ENCODE results near the gene CD38.
"Not testable (repeated sequence)": the region's sequence is repeated elsewhere in the genome, so short reads cannot be mapped to it uniquely, and the experiment has no call there.

Gene CD38

DNA sequence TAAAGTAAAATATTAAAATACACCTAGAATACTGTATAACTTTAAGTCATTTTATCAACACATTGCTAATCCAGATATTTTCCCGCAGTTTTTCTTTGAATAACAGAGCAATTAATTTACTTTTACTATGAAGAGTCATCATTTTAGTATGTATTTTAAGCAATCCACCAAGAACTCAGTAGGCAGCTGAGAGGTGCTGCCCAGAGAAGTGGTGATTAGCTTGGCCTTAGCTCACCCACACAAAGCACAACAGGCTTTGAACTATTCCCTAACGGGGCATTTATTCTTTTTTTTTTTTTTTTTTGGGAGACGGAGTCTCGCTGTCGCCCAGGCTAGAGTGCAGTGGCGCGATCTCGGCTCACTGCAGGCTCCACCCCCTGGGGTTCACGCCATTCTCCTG is 74.4 kb downstream of the CD38 start:
- no peak overlapping the region for H2BK120ac ChIP-seq (ENCODE audit: low read depth, low read length)
- H2AK5ac ChIP-seq (ENCODE audit: low read depth, low read length) = no peak overlapping the region
- H3K4me3 ChIP-seq (ENCODE audit: low read length in 2 of 2) = no peak overlapping the region
- no peaks in the 10 kb centered on the region for H3K36me3 ChIP-seq (replicated peaks in 1 of 2; ENCODE audit: control insufficient read depth in 2 of 2, insufficient read depth in 2 of 2, low read length in 2 of 2)
- H3K4me2 ChIP-seq (ENCODE audit: insufficient read depth, low read length, poor library complexity, severe bottlenecking) = no peak overlapping the region
- H3K18ac ChIP-seq (ENCODE audit: low read length) = no peak overlapping the region
- no peaks in the 10 kb centered on the region for H3K4me1 ChIP-seq (ENCODE audit: control insufficient read depth in 2 of 2, insufficient read depth in 1 of 2, low read depth in 1 of 2, low read length in 2 of 2)
- no peak overlapping the region for H4K8ac ChIP-seq (ENCODE audit: low read depth, low read length)
- no peak overlapping the region for H2AFZ ChIP-seq (ENCODE audit: low read length)
- H4K91ac ChIP-seq (ENCODE audit: low read depth, low read length, poor library complexity) = no peak overlapping the region
- H3K4ac ChIP-seq (ENCODE audit: low read length) = no peak overlapping the region
- no peaks in the 10 kb centered on the region for H3K79me1 ChIP-seq (ENCODE audit: low read depth, low read length)
- H2BK5ac ChIP-seq (ENCODE audit: low read length) = no peak overlapping the region
- H2BK15ac ChIP-seq (ENCODE audit: low read length) = no peak overlapping the region
- H3K27ac ChIP-seq (replicated peaks; ENCODE audit: low read length) = no peak overlapping the region
- DNase-seq (ENCODE audit: low spot score) = no peak
- no CpG with 5 or more reads among the region's 9 CpGs for WGBS, 2 donors (ENCODE audit: extremely low coverage in 2 of 2, insufficient read length in 2 of 2, insufficient replicate concordance in 1 of 2)
- no peak overlapping the region for H3K14ac ChIP-seq (ENCODE audit: low read length)
- peaks cover 0 to 4% (median 0%) of the 10 kb centered on the region in 3 experiments for H3K27me3 ChIP-seq (ENCODE audit: control insufficient read depth in 3 of 3, insufficient read depth in 3 of 3, low read depth in 1 of 3, low read length in 3 of 3)
- no peak overlapping the region for H3K23ac ChIP-seq (ENCODE audit: low read depth, low read length, poor library complexity)
- no peak overlapping the region for H3K9ac ChIP-seq (ENCODE audit: low read depth, low read length, poor library complexity)
- no peaks in the 10 kb centered on the region for H3K9me3 ChIP-seq (replicated peaks in 1 of 2; ENCODE audit: control insufficient read depth in 2 of 2, insufficient read depth in 1 of 2, low read depth in 1 of 2, low read length in 2 of 2)
- H2BK12ac ChIP-seq (ENCODE audit: low read length) = no peak overlapping the region

DNA sequence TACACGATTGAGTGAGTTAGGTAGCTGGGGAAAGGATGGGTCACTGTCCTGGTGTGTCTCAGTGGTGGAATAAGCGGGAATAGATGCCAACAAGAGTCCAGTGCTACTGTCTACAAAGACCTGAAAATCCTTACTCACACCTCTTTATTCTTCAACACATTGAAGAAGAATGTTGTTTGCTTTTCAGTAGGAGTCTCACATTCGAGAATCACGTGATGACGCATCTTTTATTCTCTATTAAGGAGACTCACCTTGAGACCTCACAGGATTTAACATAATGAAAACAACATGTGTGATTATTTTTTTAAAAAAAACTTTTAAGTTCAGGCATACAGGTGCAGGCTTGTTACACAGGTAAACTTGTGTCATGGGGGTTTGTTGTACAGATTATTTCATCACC is 75.2 kb downstream of the CD38 start:
- no peak overlapping the region for H2BK12ac ChIP-seq (ENCODE audit: low read length)
- no peak overlapping the region for H4K91ac ChIP-seq (ENCODE audit: low read depth, low read length, poor library complexity)
- no peak overlapping the region for H3K4me3 ChIP-seq (ENCODE audit: low read length in 2 of 2)
- H3K36me3 ChIP-seq (replicated peaks in 1 of 2; ENCODE audit: control insufficient read depth in 2 of 2, insufficient read depth in 2 of 2, low read length in 2 of 2) = no peaks in the 10 kb centered on the region
- H4K8ac ChIP-seq (ENCODE audit: low read depth, low read length) = no peak overlapping the region
- H2BK15ac ChIP-seq (ENCODE audit: low read length) = no peak overlapping the region
- no peak overlapping the region for H2BK5ac ChIP-seq (ENCODE audit: low read length)
- peaks cover 0 to 4% (median 0%) of the 10 kb centered on the region in 3 experiments for H3K27me3 ChIP-seq (ENCODE audit: control insufficient read depth in 3 of 3, insufficient read depth in 3 of 3, low read depth in 1 of 3, low read length in 3 of 3)
- no peak overlapping the region for H3K9ac ChIP-seq (ENCODE audit: low read depth, low read length, poor library complexity)
- no peaks in the 10 kb centered on the region for H3K79me1 ChIP-seq (ENCODE audit: low read depth, low read length)
- H3K4me2 ChIP-seq (ENCODE audit: insufficient read depth, low read length, poor library complexity, severe bottlenecking) = no peak overlapping the region
- H2BK120ac ChIP-seq (ENCODE audit: low read depth, low read length) = no peak overlapping the region
- H3K14ac ChIP-seq (ENCODE audit: low read length) = no peak overlapping the region
- H3K4ac ChIP-seq (ENCODE audit: low read length) = no peak overlapping the region
- H3K18ac ChIP-seq (ENCODE audit: low read length) = no peak overlapping the region
- no peak overlapping the region for H2AFZ ChIP-seq (ENCODE audit: low read length)
- no peaks in the 10 kb centered on the region for H3K4me1 ChIP-seq (ENCODE audit: control insufficient read depth in 2 of 2, insufficient read depth in 1 of 2, low read depth in 1 of 2, low read length in 2 of 2)
- H3K23ac ChIP-seq (ENCODE audit: low read depth, low read length, poor library complexity) = no peak overlapping the region
- H3K9me3 ChIP-seq (replicated peaks in 1 of 2; ENCODE audit: control insufficient read depth in 2 of 2, insufficient read depth in 1 of 2, low read depth in 1 of 2, low read length in 2 of 2) = no peaks in the 10 kb centered on the region
- H2AK5ac ChIP-seq (ENCODE audit: low read depth, low read length) = no peak overlapping the region
- WGBS, 2 donors (ENCODE audit: extremely low coverage in 2 of 2, insufficient read length in 2 of 2, insufficient replicate concordance in 1 of 2) = no CpG with 5 or more reads among the region's 5 CpGs
- no peak overlapping the region for H3K27ac ChIP-seq (replicated peaks; ENCODE audit: low read length)
- no peak for DNase-seq (ENCODE audit: low spot score)

DNA sequence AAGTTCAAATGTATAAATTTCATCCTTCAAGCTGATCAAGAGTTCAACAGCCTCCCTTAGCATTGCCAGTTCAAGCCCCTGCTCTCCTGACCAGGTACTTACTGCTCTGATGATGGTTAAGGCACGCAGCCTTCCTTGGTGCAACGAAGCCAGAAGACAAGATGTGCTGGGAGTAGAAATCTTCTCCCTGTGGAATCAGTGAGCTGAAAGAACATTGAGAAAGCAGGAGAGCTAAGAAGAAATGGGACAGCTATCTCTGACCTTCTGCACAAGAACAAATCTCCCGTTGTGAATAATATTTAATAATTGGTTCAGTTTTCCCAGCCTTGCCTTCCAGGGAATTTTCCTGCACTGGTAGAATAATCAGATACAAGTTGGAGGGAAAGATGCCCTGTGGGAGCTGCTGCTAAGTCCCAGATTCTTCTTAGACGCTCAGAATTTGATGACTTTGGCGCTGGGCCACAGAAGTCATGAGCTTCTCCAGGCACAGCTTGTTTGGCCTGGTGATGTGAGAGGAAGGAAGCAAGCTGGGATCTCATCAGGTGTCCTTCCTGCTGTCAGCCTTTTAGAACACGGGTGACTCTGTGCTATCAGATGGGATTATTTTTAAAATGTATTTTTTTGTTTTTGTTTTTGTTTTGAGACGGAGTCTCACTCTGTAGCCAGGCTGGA is 77.8 kb downstream of the CD38 start:
- Histone ChIP-seq H4K91ac (ENCODE audit: low read depth, low read length, poor library complexity) (no peak overlapping the region), H2AFZ (ENCODE audit: low read length) (no peak overlapping the region), H3K27ac (replicated peaks; ENCODE audit: low read length) (no peak overlapping the region), H3K4me1 (ENCODE audit: control insufficient read depth in 2 of 2, insufficient read depth in 1 of 2, low read depth in 1 of 2, low read length in 2 of 2) (no peaks in the 10 kb centered on the region), H4K8ac (ENCODE audit: low read depth, low read length) (no peak overlapping the region), H2BK5ac (ENCODE audit: low read length) (no peak overlapping the region), H3K9ac (ENCODE audit: low read depth, low read length, poor library complexity) (no peak overlapping the region), H3K23ac (ENCODE audit: low read depth, low read length, poor library complexity) (no peak overlapping the region), H2AK5ac (ENCODE audit: low read depth, low read length) (no peak overlapping the region), H2BK120ac (ENCODE audit: low read depth, low read length) (no peak overlapping the region), H3K14ac (ENCODE audit: low read length) (no peak overlapping the region), H3K79me1 (ENCODE audit: low read depth, low read length) (no peaks in the 10 kb centered on the region), H3K4ac (ENCODE audit: low read length) (no peak overlapping the region), H3K36me3 (replicated peaks in 1 of 2; ENCODE audit: control insufficient read depth in 2 of 2, insufficient read depth in 2 of 2, low read length in 2 of 2) (no peaks in the 10 kb centered on the region), H3K4me3 (ENCODE audit: low read length in 2 of 2) (no peak overlapping the region), H2BK12ac (ENCODE audit: low read length) (no peak overlapping the region), H3K9me3 (replicated peaks in 1 of 2; ENCODE audit: control insufficient read depth in 2 of 2, insufficient read depth in 1 of 2, low read depth in 1 of 2, low read length in 2 of 2) (no peaks in the 10 kb centered on the region), H2BK15ac (ENCODE audit: low read length) (no peak overlapping the region), H3K4me2 (ENCODE audit: insufficient read depth, low read length, poor library complexity, severe bottlenecking) (no peak overlapping the region), H3K27me3 (ENCODE audit: control insufficient read depth in 3 of 3, insufficient read depth in 3 of 3, low read depth in 1 of 3, low read length in 3 of 3) (no peaks in the 10 kb centered on the region), H3K18ac (ENCODE audit: low read length) (no peak overlapping the region)
- DNase-seq (ENCODE audit: low spot score) = no peak
- no CpG with 5 or more reads among the region's 7 CpGs for WGBS, 2 donors (ENCODE audit: extremely low coverage in 2 of 2, insufficient read length in 2 of 2, insufficient replicate concordance in 1 of 2)

DNA sequence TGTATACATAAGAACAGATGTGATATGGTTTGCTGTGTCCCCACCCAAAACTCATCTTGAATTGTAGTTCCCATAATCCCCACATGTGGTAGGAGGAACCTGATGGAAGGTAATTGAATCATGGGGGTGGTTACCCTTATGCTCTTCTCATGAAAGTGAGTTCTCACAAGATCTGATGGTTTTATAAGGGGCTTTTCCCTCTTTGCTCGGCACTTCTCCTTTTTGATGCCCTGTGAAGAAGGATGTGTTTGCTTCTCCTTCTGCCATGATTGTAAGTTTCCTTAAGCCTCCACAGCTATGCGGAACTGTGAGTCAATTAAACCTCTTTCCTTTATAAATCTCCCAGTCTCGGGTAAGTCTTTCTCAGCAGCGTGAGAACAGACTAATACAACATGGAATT is 83.1 kb downstream of the CD38 start:
- H2BK15ac ChIP-seq (ENCODE audit: low read length); H2BK12ac ChIP-seq (ENCODE audit: low read length); H4K8ac ChIP-seq (ENCODE audit: low read depth, low read length); H3K36me3 ChIP-seq (replicated peaks in 1 of 2; ENCODE audit: control insufficient read depth in 2 of 2, insufficient read depth in 2 of 2, low read length in 2 of 2); H2AK5ac ChIP-seq (ENCODE audit: low read depth, low read length); H3K9ac ChIP-seq (ENCODE audit: low read depth, low read length, poor library complexity); H4K91ac ChIP-seq (ENCODE audit: low read depth, low read length, poor library complexity); H2AFZ ChIP-seq (ENCODE audit: low read length); H3K79me1 ChIP-seq (ENCODE audit: low read depth, low read length); H3K4me1 ChIP-seq (ENCODE audit: control insufficient read depth in 2 of 2, insufficient read depth in 1 of 2, low read depth in 1 of 2, low read length in 2 of 2); H3K27ac ChIP-seq (replicated peaks; ENCODE audit: low read length); H2BK120ac ChIP-seq (ENCODE audit: low read depth, low read length); H3K9me3 ChIP-seq (replicated peaks in 1 of 2; ENCODE audit: control insufficient read depth in 2 of 2, insufficient read depth in 1 of 2, low read depth in 1 of 2, low read length in 2 of 2); H3K23ac ChIP-seq (ENCODE audit: low read depth, low read length, poor library complexity); H3K18ac ChIP-seq (ENCODE audit: low read length); H3K27me3 ChIP-seq (ENCODE audit: control insufficient read depth in 3 of 3, insufficient read depth in 3 of 3, low read depth in 1 of 3, low read length in 3 of 3); H2BK5ac ChIP-seq (ENCODE audit: low read length); DNase-seq (ENCODE audit: low spot score); H3K4me2 ChIP-seq (ENCODE audit: insufficient read depth, low read length, poor library complexity, severe bottlenecking); H3K14ac ChIP-seq (ENCODE audit: low read length); H3K4me3 ChIP-seq (ENCODE audit: low read length in 2 of 2); H3K4ac ChIP-seq (ENCODE audit: low read length): not testable (repeated sequence)
- no CpG with 5 or more reads among the region's 4 CpGs for WGBS, 2 donors (ENCODE audit: extremely low coverage in 2 of 2, insufficient read length in 2 of 2, insufficient replicate concordance in 1 of 2)
